Activated CD4-positive, alpha-beta T cell treated with anti-CD3 and anti-CD28 coated beads for 4 hours (primary cell): ENCODE data around the gene DLG5.

ENCODE experiments used
- DNase-seq, 2 donors: peaks; one replicate each; pipeline ENCODE4 v3.0.0-alpha.2; 2020

The DLG5 gene

DNA sequence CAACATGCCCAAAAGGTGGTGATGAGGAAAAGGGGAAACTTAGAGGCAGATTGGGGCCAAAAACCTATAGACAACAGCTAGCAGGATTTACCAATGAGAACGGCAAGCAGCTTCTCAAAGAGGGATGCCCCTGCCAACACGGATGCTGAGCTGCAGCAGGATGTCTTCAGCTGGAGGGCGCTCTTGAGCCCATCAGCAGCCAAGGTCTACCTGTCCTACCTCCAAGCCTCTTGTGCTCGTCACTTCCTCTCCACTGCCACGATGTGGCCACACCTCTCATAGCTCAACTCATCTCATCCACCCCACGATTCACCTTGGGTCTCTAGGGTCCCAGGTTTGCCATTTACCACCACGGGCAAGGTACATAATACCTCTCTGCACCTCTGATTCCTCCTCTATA, 36.5 kb downstream of the DLG5 start:
- DNase-seq, result no peak

DNA sequence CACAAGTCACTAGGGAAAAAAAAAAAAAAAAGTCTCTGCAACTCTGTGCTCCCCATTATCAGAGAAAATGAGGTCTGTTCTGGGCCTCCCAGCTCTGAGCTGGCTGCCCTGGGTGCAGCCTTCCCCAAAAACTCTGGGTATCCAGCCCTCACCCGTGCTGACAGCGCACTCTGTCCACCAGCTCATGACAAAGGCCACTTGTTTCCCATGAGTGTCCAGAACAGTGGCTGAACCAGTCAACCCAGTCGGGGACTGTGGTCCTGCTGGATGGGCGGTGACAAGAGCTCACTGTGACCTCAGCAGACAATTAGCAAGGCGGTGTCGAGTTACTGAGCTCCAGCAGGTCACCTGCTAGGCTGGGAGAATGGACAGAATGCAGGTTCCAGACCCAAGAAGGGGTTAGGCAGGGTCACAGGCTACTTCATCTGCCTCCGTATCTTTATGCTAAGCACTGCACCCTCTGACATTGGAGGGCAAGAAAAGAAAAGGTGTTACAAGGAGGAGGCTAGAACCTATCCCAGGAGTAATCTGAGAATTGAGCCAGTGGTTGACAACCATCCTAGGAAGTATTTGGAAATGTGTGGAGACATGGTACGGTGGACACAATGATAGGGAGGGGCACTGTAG, 37.2 kb downstream of the DLG5 start:
- no peak for DNase-seq

DNA sequence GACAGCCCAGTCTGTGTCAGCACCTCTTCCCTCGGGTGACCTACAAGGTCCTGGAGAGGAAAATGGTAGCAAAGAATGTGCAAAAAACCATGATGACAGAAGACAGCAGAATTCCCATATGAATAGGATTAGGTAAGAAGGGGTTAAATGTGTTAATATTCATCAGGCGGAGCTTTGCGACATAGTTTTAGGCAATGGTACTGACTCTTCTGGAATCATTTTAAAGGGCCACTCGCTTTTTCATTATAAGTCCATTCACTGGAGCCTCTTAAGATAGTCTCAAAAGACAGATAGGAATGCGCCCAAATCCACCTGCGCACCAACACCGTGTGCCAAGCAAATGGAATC, 38.2 kb downstream of the DLG5 start:
- no peak for DNase-seq

DNA sequence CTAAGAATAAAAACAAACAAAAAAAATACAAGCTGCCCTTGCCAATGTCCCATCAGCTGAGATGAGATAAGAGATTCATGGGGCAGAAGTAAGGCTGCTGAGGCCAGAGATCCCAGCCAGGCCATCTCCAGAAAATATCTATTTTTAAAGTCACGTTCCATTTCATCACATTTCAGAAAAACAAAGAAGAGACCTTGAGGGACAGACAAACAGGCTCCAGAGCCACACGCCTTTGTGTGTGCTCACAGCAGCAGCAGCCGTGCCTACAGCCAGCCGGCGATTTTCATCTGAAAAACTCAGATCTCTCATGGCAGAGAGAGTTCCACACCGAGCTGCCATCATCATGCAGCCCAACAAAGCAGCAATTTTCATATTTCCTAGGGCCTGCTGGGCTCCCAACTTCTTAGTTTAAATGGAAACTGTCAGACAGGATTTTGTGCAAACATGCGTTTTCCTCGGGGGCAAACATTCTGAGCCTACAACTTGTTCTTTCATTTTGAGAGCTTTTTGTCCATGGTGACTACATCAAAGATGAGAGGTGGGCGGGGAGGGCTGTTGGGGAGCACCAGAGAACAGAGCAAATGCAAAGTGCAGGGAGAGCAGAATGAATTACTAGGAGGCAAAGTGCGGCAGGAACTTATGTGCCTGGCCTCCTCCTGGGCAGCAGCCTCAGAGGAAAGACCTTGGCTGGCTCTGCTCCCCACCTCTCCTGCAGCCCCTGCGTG, 38.8 kb downstream of the DLG5 start:
- DNase-seq, result no peak

DNA sequence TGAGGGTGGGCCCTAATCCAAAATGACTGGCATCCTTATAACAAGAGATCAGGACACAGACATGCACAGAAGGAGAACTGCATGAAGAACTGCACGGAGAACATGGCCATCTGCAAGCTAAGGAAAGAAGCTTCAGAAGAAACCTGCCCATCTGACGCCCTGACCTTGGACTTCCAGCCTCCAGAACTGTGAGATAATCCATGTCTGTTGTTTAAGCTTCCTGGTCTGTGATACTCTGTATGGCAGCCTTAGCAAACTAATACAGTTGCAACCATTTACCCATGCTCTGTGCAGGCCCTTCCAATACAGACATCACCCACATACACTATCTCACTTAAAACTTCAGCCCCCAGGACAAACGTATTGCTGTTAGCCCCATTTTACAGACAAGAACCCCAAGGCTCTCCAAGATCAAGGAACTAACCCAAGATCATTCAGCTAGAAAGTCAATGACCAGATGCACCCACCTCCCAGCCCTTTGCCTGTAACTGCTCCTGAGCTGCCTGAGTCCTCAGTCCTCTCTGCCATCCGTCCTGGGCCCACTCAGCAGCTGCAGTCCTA, 39.7 kb downstream of the DLG5 start:
- no peak for DNase-seq

DNA sequence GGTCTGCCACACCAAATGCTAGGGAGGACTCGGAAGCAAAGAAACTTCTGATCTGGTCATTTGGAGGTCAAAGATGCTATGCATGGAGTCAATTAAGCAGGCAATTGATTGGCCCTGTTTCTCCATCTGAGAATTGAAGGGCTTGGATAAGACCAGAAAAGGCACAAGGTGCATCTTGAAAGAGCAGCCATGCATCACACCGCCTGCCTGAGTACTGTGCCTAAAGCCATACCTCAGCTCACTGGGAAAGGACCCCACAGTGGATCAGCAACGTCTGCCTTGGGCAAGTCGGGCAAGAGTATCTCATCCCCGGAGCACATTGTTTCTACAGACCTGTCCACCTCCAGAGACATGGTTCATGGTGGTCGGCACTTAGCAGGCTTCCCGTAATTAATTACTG, 42.4 kb downstream of the DLG5 start:
- DNase-seq, result no peak

DNA sequence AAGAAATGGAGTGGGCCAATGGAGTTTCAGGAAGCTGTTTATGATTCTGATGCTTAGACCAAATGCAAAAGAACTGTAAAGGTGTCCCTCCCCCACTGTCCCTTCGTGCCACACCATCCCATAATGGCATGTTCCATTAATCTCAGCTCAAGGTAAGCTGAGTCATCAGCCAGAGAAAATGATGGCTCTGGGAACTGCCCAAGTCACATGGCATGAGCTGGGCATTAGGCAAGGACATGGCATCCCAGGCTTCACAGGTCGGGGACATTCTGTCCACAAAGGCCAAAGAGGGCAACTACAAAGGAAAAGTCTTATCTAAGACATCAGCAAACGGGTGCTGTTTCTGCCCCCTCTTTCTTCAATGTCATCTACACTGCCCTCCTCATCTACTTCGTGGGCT, 44.9 kb downstream of the DLG5 start:
- DNase-seq, result no peak

DNA sequence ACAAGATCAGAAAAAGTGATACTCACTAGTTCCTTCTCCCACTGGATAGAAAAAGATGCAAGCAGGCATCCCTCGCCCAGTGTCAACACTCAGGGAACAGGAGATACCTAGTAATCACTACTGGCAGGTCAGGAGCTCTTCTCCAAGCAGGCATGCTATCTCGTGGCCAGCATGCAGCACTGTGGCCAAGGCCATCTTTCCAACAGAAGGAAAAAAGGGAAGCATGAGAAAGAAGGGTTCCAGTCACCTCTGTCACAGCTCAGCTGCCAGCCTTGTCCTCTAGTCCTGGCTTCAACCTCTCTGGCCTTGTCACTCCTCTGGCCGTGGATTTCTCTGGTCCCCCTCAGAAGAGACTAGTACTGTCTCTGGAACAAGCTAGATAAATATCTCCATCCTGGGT, 45.3 kb downstream of the DLG5 start:
- DNase-seq, result no peak

DNA sequence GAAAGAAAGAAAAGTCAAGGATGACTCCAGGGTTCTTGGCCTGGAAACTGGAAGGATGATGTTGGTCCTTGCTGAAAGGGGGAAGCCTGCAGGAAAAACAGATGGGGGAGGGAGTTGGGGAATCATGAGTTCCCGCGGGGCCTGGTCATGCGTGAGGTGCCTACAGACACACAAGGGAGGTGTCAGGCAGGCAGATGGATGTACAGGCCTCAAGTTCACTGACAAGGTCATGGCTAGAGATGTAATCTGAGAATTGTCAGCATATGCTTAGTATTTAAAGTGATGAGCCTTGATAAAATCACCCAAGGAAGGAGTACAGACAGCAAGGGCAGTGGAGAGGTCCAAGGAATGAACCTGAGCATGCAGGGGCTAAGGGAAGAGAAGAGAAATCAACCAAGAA, 46.8 kb downstream of the DLG5 start:
- DNase-seq, result no peak

DNA sequence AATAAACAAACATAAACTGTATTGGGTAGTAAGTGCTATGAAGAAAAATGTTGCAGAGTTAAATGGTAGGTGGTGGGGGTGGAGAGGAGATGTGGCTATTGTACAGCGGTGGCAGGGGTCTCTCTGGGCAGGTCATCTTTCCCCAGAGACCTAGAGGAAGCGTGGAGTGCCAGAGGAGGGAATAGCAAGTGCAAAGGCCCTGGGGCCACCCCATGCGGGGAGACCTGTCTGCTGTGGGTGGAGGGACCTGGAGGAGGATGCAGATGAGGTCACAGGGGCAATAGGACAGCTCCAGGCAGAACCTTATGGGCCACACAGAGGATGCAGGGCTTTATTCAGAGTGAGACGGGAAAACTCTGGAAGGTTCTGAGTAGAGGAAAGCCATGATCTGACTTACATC, 47.5 kb downstream of the DLG5 start:
- no peak for DNase-seq

DNA sequence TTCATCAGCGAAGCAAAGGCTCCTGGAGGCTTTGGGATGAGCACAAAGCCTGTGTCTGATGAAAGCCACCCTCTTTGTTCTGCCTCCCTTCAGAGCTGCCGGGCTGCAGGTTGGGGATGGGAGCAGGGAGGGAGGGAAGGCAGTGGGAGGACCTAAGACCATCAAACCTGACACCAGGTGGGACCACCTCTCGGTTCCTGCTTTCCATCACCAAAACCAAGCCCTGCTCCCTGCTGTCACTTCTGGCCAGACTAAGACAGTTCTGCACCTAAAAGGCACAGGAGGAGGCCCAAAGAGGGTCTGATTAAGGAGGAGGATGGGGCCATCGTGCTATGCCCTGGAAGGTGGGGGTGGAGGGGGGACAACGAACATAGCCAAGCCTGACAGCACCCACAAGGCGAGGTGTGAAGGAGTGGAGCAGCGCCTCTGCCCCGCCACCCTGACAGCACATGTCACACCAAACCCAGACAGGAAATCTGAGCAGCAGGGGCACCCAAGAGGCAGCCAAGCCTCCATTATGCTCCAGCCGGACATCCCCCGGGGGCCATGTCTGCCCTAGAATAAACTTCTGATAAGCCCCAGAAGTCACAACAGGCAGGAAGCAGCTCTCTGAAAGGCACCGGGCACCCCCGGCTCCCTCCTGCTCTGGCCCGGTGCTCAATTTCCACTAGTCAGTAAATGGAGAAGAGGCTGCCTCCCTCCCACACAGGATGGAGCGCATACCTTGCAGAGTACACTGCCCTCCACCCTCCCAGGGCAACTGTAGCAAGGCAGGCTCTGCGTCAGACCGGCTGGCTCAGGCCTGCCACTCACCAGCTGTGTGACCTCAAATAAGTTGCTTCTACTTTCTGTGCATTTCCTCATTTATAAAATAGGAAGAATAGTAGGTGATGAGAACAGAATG, 48.9 kb downstream of the DLG5 start:
- DNase-seq, result no peak

DNA sequence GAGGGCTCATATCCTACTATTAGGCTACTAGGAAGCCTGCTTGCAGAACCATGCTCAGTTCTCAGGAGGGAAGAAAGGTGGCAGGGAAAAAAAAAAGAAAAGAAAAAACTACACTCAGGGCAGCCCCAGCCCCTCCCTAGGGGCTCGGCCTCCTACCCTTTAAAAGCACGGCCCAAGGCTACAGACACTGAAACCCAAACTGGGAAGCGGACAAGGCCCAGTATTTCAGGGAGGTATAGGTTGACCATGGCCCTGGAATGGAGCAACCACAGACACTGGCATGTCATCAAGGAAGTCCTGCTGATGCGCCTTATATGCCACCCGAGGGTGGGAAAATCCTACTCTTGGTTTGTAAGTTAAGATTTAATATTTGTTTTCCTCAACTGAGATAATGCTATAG, 50.8 kb downstream of the DLG5 start:
- no peak for DNase-seq

DNA sequence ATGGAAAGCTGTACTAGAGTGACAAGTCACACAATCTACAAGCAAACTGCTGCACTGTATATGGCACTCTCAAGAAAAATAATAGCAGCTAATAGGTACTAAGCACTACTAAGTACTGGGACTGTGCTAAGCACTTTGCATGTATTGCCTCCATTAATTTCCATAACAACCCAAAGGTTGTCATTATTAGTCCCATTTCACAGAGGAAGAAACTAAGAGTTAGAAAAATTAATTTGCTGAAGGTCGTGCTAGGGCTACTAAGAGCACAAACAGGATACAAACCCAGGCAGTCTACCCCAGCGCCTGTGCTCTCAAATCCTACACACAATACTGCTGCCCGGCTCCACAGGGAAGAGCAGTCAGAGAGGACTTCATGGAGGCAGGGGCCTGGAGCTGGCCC, 51.7 kb downstream of the DLG5 start:
- DNase-seq, result no peak

DNA sequence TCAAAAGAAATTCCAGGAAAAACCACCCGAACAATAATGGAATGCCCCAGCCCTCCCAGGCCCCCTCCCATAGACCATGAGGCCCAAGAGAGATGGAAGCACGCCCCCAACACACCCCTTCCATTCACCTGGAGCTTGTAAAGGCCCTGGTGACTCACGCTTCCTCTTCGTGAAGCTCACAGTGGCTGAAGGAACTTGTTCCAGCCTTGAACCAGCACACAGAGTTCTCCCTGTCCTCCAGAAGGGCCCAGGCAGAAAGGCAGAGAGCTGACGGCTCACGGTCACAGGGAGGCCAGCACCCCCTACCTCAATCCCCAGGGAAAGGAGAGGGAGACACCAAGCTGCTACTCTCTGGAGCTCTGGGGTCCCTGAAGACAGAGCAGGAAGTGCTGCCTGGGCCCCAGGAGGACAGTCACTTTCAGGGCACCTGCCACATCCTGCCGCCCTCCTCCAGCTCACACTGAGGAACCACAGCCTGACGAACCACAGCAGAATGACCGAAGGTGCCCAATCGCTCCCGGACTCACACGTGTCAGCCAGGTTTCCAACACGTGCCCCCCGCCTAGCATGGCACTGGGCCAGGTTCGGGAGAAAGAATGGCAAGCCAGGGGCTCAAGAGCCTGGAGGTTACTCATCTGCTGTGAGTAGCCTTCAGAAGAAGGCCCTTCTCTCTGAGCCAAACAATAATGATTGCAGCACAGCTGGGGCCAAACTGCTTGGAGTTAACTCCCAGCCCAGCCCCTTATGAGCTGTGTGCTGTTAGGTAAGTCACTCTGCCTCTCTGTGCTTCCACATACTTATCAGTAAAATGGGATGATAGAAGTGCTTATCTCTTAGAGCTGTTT, 52.8 kb downstream of the DLG5 start:
- DNase-seq, result no peak

DNA sequence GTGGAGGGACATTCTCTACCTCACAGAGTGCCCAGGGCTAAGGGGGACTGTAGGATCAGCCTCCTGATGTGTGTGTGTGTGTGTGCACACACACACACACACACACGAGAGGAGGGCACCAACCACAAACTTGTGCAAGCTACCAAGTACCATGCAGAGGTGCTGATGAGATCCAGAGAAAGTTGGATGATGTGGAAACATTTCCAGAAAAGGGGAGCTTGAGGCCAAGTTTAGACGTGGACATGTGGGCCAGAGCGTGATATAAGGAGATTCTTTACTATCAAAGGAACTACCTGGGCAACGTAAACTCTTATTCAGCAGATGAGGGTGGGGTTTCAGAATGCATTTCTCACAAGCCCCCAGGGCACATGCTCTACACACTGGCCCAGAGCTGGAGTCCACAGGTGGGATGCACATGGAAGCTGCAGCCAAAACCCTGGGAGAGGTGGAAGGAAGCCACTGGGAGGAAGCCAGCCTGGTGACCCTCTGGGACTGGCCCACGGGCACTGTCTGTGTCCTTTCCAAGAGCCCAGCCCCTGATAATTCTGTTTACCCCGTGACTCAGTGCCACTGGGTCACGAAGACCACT, 53.5 kb downstream of the DLG5 start:
- DNase-seq, result no peak

DNA sequence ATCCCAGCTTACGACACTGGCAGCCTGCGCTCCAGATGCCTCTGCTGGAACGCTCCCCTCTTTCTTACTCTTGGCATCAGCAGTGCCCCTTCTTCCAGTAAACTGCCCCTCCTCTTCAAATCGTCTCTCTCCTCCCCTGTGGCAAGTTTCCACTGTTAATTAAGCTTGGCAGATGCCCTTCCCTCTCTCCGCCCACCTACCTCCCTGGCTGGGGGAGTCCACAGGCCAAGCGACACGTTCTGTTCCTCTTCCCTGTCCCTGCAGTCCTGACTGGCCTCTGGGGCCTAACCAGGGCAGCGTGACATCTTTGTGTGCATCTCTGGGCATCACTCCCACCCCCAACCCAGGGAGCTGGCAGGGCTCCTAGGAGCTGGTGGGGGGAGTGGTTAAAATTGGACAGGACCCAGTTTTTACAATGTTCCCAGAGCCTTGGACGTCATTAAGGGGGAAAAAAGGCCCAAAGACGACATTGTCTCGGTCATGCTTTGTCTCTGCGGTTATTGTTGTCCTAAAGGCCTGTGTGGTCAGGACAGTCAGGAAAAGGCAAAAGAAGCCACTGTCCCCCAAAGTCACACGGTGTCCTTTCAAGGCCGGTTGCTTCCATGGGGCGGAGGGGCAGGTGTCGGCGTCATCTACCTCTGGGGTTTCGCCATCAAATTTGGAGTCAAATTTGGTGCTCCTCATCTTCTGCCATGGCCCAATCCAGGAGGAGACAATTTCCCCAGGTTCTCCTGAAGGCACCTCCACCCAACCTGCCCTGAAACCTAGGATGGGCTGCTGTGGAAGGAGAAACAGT, 54.2 kb downstream of the DLG5 start:
- no peak for DNase-seq

DNA sequence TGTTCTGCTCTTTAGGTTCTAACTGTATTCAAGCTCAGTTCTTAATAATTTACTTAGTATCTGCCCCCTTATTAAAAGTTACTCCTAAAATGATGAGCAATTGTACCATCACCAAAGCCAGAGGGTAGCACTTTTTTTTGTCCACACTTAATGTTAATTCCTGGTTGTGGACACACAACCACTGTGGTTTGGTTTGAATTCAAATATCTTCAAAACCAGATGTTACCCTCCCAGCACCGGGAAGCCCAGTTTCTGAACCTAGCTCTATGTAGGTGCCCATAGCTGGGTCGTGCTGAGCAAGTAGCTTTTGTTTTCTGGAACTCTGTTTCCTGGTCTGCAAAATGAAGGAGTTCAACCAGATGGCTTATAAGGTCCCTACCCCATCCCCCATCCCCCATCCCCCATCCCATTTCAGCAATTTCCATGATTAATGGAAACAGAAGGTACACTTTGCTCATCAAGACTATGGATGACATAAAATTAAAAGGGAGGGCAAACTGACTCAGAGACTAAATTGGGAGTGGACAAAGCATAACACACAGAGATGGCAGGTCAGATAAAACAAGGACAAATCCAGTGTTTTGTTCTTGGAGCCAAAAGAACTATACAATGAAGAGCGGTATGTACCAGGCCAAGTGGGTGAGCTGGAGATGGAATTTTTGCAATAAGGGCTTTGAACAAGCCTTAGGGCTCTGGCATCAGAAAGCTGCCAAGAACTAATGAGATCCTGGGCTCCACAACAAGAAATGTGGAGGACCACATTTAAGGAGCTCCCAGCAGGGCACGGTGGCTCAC, 56.7 kb downstream of the DLG5 start:
- DNase-seq, result no peak

DNA sequence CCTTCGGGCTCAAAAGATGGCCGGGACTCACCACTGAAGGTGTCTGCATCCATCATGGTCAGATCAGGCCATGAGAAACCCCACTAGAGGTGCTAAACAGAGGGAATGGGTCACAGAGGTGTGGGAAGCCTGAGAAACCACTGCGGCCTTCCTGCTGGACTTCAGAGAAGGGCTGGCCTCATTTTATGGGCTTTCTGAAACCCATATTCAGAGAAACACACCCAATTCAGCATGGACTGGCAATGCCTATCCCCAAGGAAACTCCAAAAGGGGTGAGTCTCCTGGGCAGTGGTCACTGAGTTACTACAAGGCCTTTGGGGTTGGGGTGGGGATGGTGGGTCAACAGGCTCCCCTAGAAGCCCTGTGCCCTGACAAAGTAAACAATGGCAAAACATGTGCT, 58.0 kb downstream of the DLG5 start:
- DNase-seq, result no peak

DNA sequence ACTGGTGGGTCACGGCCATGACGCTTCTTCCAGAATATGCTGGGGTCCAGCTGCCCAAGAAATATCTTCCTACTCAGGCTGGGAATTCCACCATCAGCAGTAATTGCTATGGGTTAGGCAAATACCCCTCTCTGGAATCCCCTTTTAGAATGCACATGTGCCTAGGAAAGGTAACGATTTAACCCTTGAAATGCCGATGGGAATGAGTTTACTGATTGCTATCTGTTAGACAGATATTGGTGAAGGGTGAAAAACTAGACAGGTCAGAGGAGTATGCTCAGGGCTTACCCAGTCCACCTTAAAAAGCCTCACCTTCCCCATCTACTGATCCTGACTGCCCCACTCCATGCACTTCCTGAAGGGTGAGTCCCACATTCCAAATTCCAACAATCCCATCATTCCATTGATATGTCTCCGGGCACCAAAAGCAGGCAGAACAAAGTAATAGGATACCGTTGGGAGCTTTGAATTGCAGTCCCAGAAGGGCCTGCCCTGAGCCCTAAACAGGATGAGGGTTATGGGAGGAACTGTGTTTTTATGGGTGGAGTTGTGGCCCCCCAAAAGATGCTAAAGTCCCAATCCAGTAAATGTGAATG, 59.3 kb downstream of the DLG5 start:
- no peak for DNase-seq

DNA sequence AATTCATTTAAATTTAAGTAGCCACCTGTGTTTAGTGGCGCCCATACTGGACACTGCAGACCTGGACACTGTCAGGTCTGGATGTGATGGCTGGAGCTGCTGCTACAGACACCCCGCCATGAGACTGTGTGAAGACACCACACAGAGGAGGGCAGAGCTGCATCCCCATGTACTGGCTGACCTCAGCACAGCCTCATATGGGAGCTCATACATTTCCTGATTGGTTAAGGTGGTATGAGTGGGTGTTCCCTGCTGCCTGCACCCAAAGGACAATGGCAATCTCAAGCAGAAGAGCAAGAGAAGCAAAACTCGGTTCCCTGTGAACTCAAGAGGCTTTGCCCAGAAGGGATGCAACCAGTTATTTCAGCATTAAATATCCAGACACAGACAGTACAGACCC, 60.0 kb downstream of the DLG5 start:
- DNase-seq, result no peak
